OCI-LY7 (cell line): Measurements from ENCODE around the gene SNAP29. TPM values are rescaled to one million over a fixed set of nuclear protein-coding genes. Genes with fewer than 3 reads are reported as not detected.

Source experiments
- BruUV-seq: library from RNA; stranded (reverse); fragments of 400-500 nt; replicated peaks from 2 replicates; lab custom pipeline; 2021; lab: Mats Ljungman, UMichigan
- CTCF ChIA-PET: fragments of 300-600 bp; sonication (Branson Sonifier 250); formaldehyde crosslinking; loops from one replicate; lab custom pipeline; 2022; ENCODE audit warnings: antibody characterized with exemption; ENCODE audit not compliant: unreplicated experiment; lab: Charles Lee
- POLR2A ChIA-PET: fragments of 300-600 bp; sonication (Branson Sonifier 250); formaldehyde crosslinking; loops from one replicate; lab custom pipeline; 2022; ENCODE audit warnings: antibody characterized with exemption; lab: Charles Lee
- DNase-seq: peaks from one replicate; pipeline ENCODE4 v3.0.0-alpha.2; 2015; ENCODE audit warnings: low spot score
- H2AFZ ChIP-seq: fragments of 200-600 bp; sonication (generic), shearing (Covaris generic); 2 replicates; pipeline ENCODE4 v1.6.1; 2014; ENCODE audit warnings: mild to moderate bottlenecking, antibody characterized with exemption, low read length, moderate library complexity
- H3K27ac ChIP-seq: fragments of 200-600 bp; sonication (generic); 2 replicates; pipeline ENCODE4 v1.5.1; 2014; ENCODE audit warnings: mixed run types, low read depth, mild to moderate bottlenecking, moderate library complexity, low read length, inconsistent platforms; ENCODE audit not compliant: poor library complexity, severe bottlenecking
- H3K36me3 ChIP-seq: fragments of 200-600 bp; sonication (generic); 2 replicates; pipeline ENCODE4 v1.6.1; 2014; ENCODE audit warnings: mild to moderate bottlenecking, antibody characterized with exemption, low read length, moderate library complexity, mixed read lengths; ENCODE audit not compliant: insufficient read depth
- H3K4me1 ChIP-seq: fragments of 200-600 bp; sonication (generic); 2 replicates; pipeline ENCODE4 v1.5.1; 2014; ENCODE audit warnings: mild to moderate bottlenecking, low read length; ENCODE audit not compliant: insufficient read depth, poor library complexity, severe bottlenecking
- H3K4me2 ChIP-seq: fragments of 200-600 bp; sonication (generic); 2 replicates; pipeline ENCODE4 v1.6.1; 2014; ENCODE audit warnings: mild to moderate bottlenecking, low read length
- H3K4me3 ChIP-seq: fragments of 200-600 bp; sonication (generic); 2 replicates; pipeline ENCODE4 v1.5.1; 2014; ENCODE audit warnings: mild to moderate bottlenecking, low read depth, low read length; ENCODE audit not compliant: poor library complexity, severe bottlenecking
- H3K79me2 ChIP-seq: fragments of 200-600 bp; sonication (generic); 2 replicates; pipeline ENCODE4 v1.6.1; 2016; ENCODE audit warnings: low read depth, mild to moderate bottlenecking, low read length, moderate library complexity, mixed read lengths; ENCODE audit not compliant: insufficient read depth
- H3K9me2 ChIP-seq: fragments of 200-600 bp; sonication (generic); 2 replicates; pipeline ENCODE4 v1.6.1; 2016; ENCODE audit warnings: mild to moderate bottlenecking, low read length, mixed read lengths; ENCODE audit not compliant: insufficient read depth
- H3K9me3 ChIP-seq: fragments of 200-600 bp; sonication (generic); 2 replicates; pipeline ENCODE4 v1.6.1; 2014; ENCODE audit warnings: mild to moderate bottlenecking, mixed run types, low read length, mixed read lengths
- H4K20me1 ChIP-seq: fragments of 200-600 bp; sonication (generic); 2 replicates; pipeline ENCODE4 v1.6.1; 2014; ENCODE audit warnings: mild to moderate bottlenecking, antibody characterized with exemption, low read length, moderate library complexity, mixed read lengths; ENCODE audit not compliant: insufficient read depth
- CTCF ChIP-seq: fragments of 200-600 bp; sonication (generic); conservative IDR thresholded peaks from 2 replicates; pipeline ENCODE4 v1.5.1; 2014; ENCODE audit warnings: mild to moderate bottlenecking, antibody characterized with exemption, low read length, moderate library complexity, mixed read lengths
- EZH2phosphoT487 ChIP-seq: fragments of 200-600 bp; sonication (generic); IDR thresholded peaks from 2 replicates; pipeline ENCODE4 v1.6.1; 2018; ENCODE audit warnings: low read depth, borderline replicate concordance, mild to moderate bottlenecking, mixed run types, antibody characterized with exemption, low read length, moderate library complexity, mixed read lengths
- intact Hi-C: fragments of 100-400 bp; cut with micrococcal nuclease; formaldehyde crosslinking; loops from one replicate; pipeline ENCODE4 v1.10.0; 2022; ENCODE audit not compliant: unreplicated experiment
- total RNA-seq, 2 experiments: library from RNA; depleted of rRNA in 1 of 2; stranded (reverse); fragments of >200 nt in 1 of 2; shearing (Covaris generic) in 1 of 2; gene quantifications; 2 replicates each; pipeline ENCODE4 v1.2.3, GENCODE V29; 2014 to 2022

The SNAP29 gene
- total RNA-seq, 2 experiments from 2014 or later, result 12.7 to 26.9 TPM

DNA sequence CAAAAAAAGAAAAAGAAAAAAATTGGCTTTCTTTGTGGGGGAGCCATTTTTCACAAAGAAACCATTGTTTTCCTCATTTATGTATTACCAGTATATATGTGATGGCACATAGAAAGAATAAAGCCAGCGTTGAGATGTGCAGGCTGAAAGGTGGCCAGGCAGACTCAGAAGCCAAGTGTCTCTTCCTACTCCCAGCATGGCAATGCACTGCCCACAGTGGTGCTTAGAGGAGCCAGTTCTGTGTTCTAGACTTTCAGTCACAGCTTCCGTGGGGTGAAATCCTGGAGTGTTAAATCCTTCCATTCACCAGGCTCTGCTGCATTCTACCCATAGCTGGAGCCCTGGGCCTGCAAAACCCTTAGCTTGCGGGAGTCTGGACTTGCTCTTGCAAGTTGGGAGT is 18.9 kb downstream of the SNAP29 start:
- CTCF ChIA-PET, result no interaction called here
- Histone ChIP-seq H3K4me3 (no peak overlapping the region), H3K9me3 (no peaks in the 10 kb centered on the region), H3K4me1 (no peaks in the 10 kb centered on the region), H3K27ac (no peak overlapping the region), H2AFZ (no peak overlapping the region), H3K4me2 (no peak overlapping the region), H3K79me2 (no peaks in the 10 kb centered on the region), H4K20me1 (no peaks in the 10 kb centered on the region), H3K9me2 (no peaks in the 10 kb centered on the region), H3K36me3 (peaks cover 27% of the 10 kb centered on the region)
- intact Hi-C loops, result no loop called here
- no TSS peak for BruUV-seq
- TF ChIP-seq CTCF (no peak), EZH2phosphoT487 (no peak)
- DNase-seq, result no peak
- POLR2A ChIA-PET, result interaction anchor here (1.0 kb wide), 1 partner anchor 11 kb away, joined by 5 read pairs; no protein-coding TSS in a partner anchor

DNA sequence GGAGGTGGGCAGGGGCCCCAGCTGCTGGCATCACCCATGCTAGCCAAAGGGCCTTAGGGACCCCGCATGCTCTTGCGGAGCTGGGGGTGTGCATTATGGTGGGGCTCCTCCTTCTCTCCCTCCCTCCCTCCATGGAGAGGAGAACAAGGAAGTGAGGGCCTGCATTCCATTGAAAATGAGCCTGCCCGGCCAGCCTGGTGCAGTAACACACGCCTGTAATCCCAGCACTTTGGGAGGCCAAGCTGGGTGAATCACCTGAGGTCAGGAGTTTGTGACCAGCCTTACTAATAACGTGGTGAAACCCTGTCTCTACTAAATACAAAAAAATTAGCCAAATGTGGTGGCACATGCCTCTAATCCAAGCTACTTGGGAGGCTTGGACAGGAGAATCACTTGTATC is 22.4 kb downstream of the SNAP29 start:
- H3K4me2 ChIP-seq, result no peak overlapping the region

More for the DNA sequence above, 22.4 kb downstream of the SNAP29 start:
- no peak for TF ChIP-seq CTCF
- TF ChIP-seq EZH2phosphoT487, result no peak
- H2AFZ ChIP-seq, result no peak overlapping the region
- no peaks in the 10 kb centered on the region for H3K9me2 ChIP-seq
- ChIA-PET POLR2A (no interaction called here), CTCF (no interaction called here)
- no peak for DNase-seq
- H4K20me1 ChIP-seq, result no peaks in the 10 kb centered on the region
- H3K4me1 ChIP-seq, result no peaks in the 10 kb centered on the region
- no peaks in the 10 kb centered on the region for H3K9me3 ChIP-seq
- H3K79me2 ChIP-seq, result no peaks in the 10 kb centered on the region
- no TSS peak for BruUV-seq
- H3K4me3 ChIP-seq, result no peak overlapping the region
- intact Hi-C loops, result no loop called here
- peaks cover 34% of the 10 kb centered on the region; the same call in 1 of the 2 replicates for H3K36me3 ChIP-seq
- H3K27ac ChIP-seq, result no peak overlapping the region
